ENCODE data around the gene PDE4B.
"Not testable (repeated sequence)": the region's sequence is repeated elsewhere in the genome, so short reads cannot be mapped to it uniquely, and the experiment has no call there.

Gene PDE4B

GRCh38 chr1:66124670-66125069 is 332.0 kb downstream of the PDE4B start:
- no peaks in the 10 kb centered on the region for H3K9me2 ChIP-seq (ENCODE audit: low read depth, low read length)
- H3K27me3 ChIP-seq (ENCODE audit: insufficient read depth, low read length) = no peaks in the 10 kb centered on the region
- H3K9me3 ChIP-seq (ENCODE audit: low read length) = no peaks in the 10 kb centered on the region
- H3F3A ChIP-seq (ENCODE audit: insufficient read depth, low read length) = no peaks in the 10 kb centered on the region
- H3K9ac ChIP-seq (ENCODE audit: low read length) = no peak overlapping the region
- H3K36me3 ChIP-seq (ENCODE audit: insufficient read depth, low read length) = no peaks in the 10 kb centered on the region
- TF ChIP-seq EZH2 (IDR thresholded peaks at IDR 0.05; ENCODE audit: borderline replicate concordance, low read length) (no peak), CTCF (IDR thresholded peaks at IDR 0.05; ENCODE audit: low read length) (no peak)
- peaks cover 58% of the 10 kb centered on the region for H3K4me1 ChIP-seq (ENCODE audit: insufficient read depth, low read length, severe bottlenecking)
- no peak overlapping the region for H3K27ac ChIP-seq (ENCODE audit: low read depth, low read length, poor library complexity, severe bottlenecking)
- no peaks in the 10 kb centered on the region for H3K79me2 ChIP-seq (ENCODE audit: insufficient read depth, low read length)
- H2AFZ ChIP-seq (ENCODE audit: low read length) = no peak overlapping the region
- H3K4me3 ChIP-seq (ENCODE audit: low read depth, low read length, poor library complexity, severe bottlenecking) = no peak overlapping the region
- H4K20me1 ChIP-seq (ENCODE audit: insufficient read depth, low read length) = no peaks in the 10 kb centered on the region
- H3K4me2 ChIP-seq (ENCODE audit: low read length) = no peak overlapping the region

GRCh38 chr1:66128641-66129040 is 335.9 kb downstream of the PDE4B start:
- not testable (repeated sequence) for H3K27me3 ChIP-seq (ENCODE audit: insufficient read depth, low read length); H2AFZ ChIP-seq (ENCODE audit: low read length); H3K9me2 ChIP-seq (ENCODE audit: low read depth, low read length); H3F3A ChIP-seq (ENCODE audit: insufficient read depth, low read length); H4K20me1 ChIP-seq (ENCODE audit: insufficient read depth, low read length); H3K9me3 ChIP-seq (ENCODE audit: low read length); H3K9ac ChIP-seq (ENCODE audit: low read length); H3K79me2 ChIP-seq (ENCODE audit: insufficient read depth, low read length); H3K27ac ChIP-seq (ENCODE audit: low read depth, low read length, poor library complexity, severe bottlenecking); H3K4me2 ChIP-seq (ENCODE audit: low read length); H3K4me3 ChIP-seq (ENCODE audit: low read depth, low read length, poor library complexity, severe bottlenecking); H3K36me3 ChIP-seq (ENCODE audit: insufficient read depth, low read length)
- H3K4me1 ChIP-seq (ENCODE audit: insufficient read depth, low read length, severe bottlenecking) = peaks cover 24% of the 10 kb centered on the region

GRCh38 chr1:66132324-66132723 is 339.6 kb downstream of the PDE4B start:
- Histone ChIP-seq H3K4me3 (ENCODE audit: low read depth, low read length, poor library complexity, severe bottlenecking) (no peak overlapping the region), H3K36me3 (ENCODE audit: insufficient read depth, low read length) (no peaks in the 10 kb centered on the region), H3F3A (ENCODE audit: insufficient read depth, low read length) (no peaks in the 10 kb centered on the region), H3K9me3 (ENCODE audit: low read length) (no peaks in the 10 kb centered on the region), H2AFZ (ENCODE audit: low read length) (no peak overlapping the region), H3K27ac (ENCODE audit: low read depth, low read length, poor library complexity, severe bottlenecking) (no peak overlapping the region), H3K27me3 (ENCODE audit: insufficient read depth, low read length) (no peaks in the 10 kb centered on the region), H3K9ac (ENCODE audit: low read length) (no peak overlapping the region), H3K9me2 (ENCODE audit: low read depth, low read length) (no peaks in the 10 kb centered on the region), H3K4me1 (ENCODE audit: insufficient read depth, low read length, severe bottlenecking) (peaks cover 34% of the 10 kb centered on the region), H3K4me2 (ENCODE audit: low read length) (no peak overlapping the region), H3K79me2 (ENCODE audit: insufficient read depth, low read length) (no peaks in the 10 kb centered on the region), H4K20me1 (ENCODE audit: insufficient read depth, low read length) (no peaks in the 10 kb centered on the region)
- no peak for TF ChIP-seq CTCF (IDR thresholded peaks at IDR 0.05; ENCODE audit: low read length)

- no peaks in the 10 kb centered on the region for H4K20me1 ChIP-seq (ENCODE audit: insufficient read depth, low read length)
- H3K4me2 ChIP-seq (ENCODE audit: low read length) = no peak overlapping the region
- no peaks in the 10 kb centered on the region for H3K79me2 ChIP-seq (ENCODE audit: insufficient read depth, low read length)
- H3K9me3 ChIP-seq (ENCODE audit: low read length) = no peaks in the 10 kb centered on the region
- no peaks in the 10 kb centered on the region for H3K36me3 ChIP-seq (ENCODE audit: insufficient read depth, low read length)
- TF ChIP-seq EZH2 (IDR thresholded peaks at IDR 0.05; ENCODE audit: borderline replicate concordance, low read length) (no peak), CTCF (IDR thresholded peaks at IDR 0.05; ENCODE audit: low read length) (no peak)
- peaks cover 48% of the 10 kb centered on the region for H3K4me1 ChIP-seq (ENCODE audit: insufficient read depth, low read length, severe bottlenecking)
- no peaks in the 10 kb centered on the region for H3K27me3 ChIP-seq (ENCODE audit: insufficient read depth, low read length)
- H2AFZ ChIP-seq (ENCODE audit: low read length) = no peak overlapping the region
- no peaks in the 10 kb centered on the region for H3K9me2 ChIP-seq (ENCODE audit: low read depth, low read length)
- no peak overlapping the region for H3K27ac ChIP-seq (ENCODE audit: low read depth, low read length, poor library complexity, severe bottlenecking)
- H3F3A ChIP-seq (ENCODE audit: insufficient read depth, low read length) = no peaks in the 10 kb centered on the region
- H3K9ac ChIP-seq (ENCODE audit: low read length) = no peak overlapping the region
- H3K4me3 ChIP-seq (ENCODE audit: low read depth, low read length, poor library complexity, severe bottlenecking) = no peak overlapping the region
Measured at GRCh38 chr1:66134004-66134403, 341.3 kb downstream of the PDE4B start.
